VCaP (cell line): Measurements from ENCODE around the gene OR5AC2.

Experiments used
- H3K27ac ChIP-seq: fragments of 450-650 bp; 2 replicates; pipeline ENCODE4 v1.5.1; 2017
- TF ChIP-seq, protein P1 (sequence below): fragments of 450-650 bp; conservative IDR thresholded peaks from 2 replicates; pipeline ENCODE4 v1.5.1; 2017; ENCODE audit warnings: mild to moderate bottlenecking, moderate library complexity

OR5AC2 gene

DNA sequence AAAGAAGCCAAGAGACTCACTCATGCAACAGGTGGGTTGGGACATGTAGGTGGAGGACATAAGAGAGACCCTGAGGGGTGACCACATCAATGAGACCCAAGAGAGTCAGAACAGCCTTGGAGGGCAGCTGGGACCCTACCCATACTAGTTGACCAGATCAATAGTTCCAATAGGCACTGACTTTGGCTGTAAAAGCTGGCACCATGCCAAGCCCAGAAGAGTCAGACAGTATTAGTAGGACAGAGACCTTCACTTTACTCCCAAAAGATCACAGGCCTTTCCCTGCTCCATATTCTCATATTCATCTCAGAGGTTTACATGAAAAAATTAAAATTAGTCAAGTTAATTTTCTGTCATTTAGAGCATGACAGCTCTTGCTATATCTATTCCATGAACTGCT, 30.9 kb upstream of the OR5AC2 start:
- no peak overlapping the region for H3K27ac ChIP-seq
- TF ChIP-seq, protein P1, sequence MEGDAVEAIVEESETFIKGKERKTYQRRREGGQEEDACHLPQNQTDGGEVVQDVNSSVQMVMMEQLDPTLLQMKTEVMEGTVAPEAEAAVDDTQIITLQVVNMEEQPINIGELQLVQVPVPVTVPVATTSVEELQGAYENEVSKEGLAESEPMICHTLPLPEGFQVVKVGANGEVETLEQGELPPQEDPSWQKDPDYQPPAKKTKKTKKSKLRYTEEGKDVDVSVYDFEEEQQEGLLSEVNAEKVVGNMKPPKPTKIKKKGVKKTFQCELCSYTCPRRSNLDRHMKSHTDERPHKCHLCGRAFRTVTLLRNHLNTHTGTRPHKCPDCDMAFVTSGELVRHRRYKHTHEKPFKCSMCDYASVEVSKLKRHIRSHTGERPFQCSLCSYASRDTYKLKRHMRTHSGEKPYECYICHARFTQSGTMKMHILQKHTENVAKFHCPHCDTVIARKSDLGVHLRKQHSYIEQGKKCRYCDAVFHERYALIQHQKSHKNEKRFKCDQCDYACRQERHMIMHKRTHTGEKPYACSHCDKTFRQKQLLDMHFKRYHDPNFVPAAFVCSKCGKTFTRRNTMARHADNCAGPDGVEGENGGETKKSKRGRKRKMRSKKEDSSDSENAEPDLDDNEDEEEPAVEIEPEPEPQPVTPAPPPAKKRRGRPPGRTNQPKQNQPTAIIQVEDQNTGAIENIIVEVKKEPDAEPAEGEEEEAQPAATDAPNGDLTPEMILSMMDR, result no peak

DNA sequence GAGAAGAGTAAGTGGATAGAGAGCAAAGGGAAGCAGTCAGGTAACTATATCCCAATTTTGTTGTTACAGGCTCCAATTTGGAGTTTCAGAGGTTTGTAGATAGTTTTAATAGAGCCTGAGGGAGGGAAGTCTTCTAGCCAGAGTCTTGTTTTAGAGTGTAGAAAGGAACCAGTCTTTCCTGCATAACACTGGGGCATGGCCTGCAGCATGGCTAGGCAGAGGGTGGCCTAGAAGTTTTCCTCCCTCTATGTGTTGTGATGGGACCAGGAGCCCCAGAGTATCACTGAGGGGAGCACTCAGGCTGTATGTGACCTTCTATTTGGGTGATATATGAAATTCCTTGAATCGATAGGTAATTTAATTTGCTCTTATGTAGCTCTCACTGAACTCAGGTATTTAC, 29.3 kb upstream of the OR5AC2 start:
- TF ChIP-seq, protein P1, result no peak
- no peak overlapping the region for H3K27ac ChIP-seq

DNA sequence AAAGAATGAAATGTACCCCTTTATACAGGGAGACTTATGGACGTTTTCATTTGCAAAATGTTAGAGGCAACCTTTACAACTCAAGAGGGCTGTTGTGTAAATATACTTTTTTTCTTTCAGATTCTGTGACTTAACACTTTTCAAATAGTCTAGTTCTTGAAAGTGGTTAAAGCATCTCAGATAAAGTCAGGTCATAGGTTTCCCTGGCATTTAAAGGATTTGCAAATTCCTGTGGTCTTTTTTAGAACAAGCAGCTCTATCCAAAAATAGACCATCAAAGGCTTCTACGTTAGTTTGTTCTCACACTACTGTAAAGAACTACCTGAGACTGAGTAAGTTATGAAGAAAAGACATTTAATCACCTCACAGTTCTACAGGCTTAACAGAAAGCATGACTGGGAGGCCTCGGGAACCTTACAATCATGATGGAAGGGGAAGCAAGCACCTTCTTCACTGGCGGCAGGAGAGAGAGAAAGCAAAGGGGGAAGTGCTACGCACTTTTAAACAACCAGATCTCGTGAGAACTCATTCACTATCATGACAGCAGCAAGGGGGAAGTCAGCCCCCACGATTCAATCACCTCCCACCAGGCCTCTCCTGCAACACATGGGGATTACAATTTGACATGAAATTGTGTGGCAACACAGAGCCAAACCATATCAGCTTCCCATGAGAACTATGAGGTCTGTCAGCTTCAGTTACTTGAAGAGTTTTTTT, 28.6 kb upstream of the OR5AC2 start:
- TF ChIP-seq, protein P1, result no peak
- no peak overlapping the region for H3K27ac ChIP-seq

DNA sequence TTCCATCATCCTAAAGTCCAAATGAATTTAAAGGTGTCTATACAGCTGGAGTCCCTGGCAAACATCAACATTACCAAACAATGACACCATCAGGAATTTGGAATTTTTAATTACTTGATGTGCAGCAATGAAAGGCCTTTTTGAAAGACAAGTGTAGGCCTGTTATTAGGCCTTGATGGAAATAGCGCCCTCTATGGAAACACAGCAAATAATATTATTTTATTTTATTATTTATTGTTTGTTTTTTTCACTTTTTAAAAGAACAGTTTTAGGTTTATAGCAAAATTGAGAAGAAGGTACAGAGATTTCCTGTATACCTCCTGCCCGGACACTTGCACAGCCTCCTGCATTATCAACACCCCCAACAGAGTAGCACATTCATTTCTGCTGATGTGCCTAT, 18.1 kb upstream of the OR5AC2 start:
- no peak overlapping the region for H3K27ac ChIP-seq
- TF ChIP-seq, protein P1, result no peak

DNA sequence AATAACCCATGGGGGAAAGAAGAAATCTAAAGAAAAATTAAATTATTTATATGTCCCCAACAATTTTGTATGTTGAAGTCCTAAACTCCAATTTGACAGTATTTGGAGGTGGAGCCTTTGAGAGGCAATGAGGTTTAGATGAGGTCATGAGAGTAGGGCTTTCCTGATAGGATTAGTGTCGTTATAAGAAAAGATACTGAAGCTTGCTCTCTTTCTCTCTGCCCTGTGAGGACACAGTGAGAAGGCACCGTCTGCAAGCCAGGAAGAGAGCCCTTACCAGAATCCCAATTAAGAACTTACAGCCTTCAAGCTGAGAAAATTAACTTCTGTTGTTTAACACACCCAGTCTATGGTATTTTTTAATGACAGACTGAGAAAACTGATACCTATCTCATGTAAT, 16.1 kb upstream of the OR5AC2 start:
- TF ChIP-seq, protein P1, result no peak
- H3K27ac ChIP-seq, result no peak overlapping the region

DNA sequence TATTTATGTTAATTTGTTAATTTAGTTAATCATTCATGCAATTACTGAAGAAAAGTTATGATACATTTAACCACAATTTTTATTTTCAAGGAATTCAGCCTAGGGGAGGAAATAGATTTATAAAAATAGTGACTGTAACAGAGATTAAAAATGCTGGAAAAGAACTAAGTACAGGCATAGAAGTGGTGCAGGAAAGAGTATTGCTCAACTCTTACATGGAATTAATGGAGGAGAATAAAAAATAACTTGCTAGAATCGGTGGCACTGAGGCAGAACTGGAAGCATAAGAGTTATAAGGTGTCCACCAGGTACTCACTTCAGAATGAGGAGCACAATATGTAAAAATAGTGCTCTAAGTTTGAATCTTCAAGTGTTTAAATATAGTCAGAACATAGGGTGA, 13.5 kb upstream of the OR5AC2 start:
- no peak overlapping the region for H3K27ac ChIP-seq
- TF ChIP-seq, protein P1, result no peak

DNA sequence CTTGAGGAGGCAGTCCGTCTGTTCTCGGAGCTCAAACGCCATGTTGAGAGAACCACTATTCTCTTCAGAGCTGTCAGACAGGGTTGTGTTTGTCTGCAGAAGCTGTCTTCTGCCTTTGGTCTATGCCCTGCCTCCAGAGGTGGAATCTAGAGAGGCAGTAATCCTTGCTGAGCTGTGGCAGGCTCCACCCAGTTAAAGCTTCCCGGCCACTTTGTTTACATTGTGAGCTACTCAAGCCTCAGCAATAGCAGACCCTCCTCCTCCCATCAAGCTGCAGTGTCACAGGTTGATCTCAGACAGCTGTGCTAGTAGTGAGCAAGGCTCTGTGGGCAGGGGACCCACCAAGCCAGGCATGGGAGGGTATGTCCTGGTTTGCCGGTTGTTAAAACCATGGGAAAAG, 8.9 kb downstream of the OR5AC2 start:
- TF ChIP-seq, protein P1, result no peak
- H3K27ac ChIP-seq, result no peak overlapping the region
